GM19193 (cell line): ENCODE data around the gene MADD.

Experiments
- POLR2A ChIP-seq: IDR thresholded peaks from 4 replicates; pipeline ENCODE4 v1.6.1; 2011; ENCODE audit not compliant: insufficient read depth, insufficient read length; ENCODE audit errors: extremely low read depth

The MADD gene

DNA sequence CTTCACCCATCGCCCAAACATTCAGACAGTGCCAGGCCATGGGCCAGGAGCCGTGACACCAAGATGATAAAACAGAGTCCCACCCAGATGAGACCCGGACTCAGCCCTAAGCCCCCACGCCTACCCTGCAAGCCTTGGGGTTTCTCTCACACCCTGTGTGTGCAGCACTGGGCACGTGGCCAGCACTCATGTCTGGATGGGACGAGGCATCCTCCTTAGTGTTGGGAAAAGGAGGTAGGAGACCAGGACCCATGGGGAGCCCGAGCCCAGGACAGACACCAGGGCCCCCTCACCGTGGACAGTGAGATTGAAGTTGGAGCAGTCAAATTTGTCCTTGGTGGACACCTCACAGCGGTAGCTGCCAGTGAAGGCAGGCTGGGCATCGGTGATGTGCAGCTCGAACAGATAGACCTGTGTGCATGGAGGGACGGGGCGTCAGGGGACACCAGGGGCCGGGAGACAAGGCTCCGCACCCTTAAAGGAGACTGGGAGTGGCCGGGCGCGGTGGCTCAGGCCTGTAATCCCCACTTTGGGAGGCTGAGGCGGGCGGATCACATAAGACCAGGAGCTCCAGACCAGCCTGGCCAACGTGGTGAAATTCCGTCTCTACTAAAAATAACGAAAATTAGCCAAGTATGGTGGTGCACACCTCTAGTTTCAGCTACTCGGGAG is 78.3 kb downstream of the MADD start:
- no peak for TF ChIP-seq POLR2A

DNA sequence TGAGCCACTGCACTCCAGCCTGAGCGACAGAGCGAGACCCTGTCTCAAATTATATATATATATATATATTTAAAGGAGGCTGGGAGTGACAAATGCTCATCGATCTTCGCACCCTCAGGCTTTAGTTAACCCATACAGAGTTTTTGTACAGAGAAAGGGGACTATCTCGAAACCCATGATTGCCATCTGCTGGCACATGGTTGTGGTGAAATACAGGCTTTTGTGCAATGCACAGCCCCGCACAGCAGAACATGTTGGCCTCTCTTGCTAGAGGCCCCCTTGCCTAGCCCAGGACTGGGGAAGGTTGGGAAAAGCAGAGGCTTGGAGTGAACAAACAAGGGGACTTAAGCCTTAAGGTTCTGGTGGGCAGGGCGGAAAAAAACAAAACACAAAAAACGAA is 78.9 kb downstream of the MADD start:
- TF ChIP-seq POLR2A: no peak

DNA sequence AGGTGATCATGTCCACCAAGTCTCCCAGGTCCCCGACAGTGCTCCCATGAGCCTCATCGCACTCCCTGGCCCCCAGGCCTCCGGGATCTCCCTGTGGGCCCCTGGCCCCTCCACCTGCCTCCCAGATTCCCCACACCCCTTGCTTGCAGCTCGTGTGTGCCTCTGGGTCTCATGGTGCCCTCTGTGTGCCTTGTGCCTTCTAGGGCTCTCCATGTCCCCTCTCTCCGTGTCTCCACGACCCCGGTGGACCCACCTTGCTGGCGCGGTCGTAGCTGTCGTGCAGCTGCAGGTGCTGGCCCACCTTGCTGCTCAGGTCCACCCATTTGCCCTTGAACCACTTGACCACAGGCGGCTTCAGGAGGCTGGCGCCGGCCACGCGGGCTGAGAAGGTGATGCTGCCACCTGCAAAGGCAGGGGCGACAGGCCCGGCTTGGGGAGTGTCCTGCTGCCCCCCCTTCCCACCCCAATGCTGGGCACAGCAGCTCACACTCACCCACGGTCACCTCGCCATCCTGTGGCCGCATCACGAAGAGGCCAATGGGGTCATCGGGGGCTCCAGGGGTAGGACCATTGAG is 79.7 kb downstream of the MADD start:
- TF ChIP-seq POLR2A: no peak

DNA sequence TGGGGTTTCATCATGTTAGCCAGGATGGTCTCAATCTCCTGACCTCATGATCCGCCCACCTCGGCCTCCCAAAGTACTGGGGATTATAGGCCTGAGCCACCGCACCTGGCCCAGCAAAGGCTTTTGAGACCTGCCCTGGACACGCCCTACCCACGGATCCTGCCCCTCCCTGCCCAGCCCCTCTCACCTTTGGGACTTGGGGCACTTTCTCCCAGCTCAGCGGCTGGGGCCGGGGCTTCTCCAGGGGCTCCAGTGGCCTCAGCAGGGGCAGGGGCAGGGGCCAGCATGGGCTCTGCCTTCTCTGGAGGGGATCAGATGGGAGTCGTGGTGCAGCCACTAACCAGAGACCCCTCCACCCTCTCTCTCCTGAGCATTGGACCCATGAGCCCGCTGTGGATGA is 80.4 kb downstream of the MADD start:
- no peak for TF ChIP-seq POLR2A

DNA sequence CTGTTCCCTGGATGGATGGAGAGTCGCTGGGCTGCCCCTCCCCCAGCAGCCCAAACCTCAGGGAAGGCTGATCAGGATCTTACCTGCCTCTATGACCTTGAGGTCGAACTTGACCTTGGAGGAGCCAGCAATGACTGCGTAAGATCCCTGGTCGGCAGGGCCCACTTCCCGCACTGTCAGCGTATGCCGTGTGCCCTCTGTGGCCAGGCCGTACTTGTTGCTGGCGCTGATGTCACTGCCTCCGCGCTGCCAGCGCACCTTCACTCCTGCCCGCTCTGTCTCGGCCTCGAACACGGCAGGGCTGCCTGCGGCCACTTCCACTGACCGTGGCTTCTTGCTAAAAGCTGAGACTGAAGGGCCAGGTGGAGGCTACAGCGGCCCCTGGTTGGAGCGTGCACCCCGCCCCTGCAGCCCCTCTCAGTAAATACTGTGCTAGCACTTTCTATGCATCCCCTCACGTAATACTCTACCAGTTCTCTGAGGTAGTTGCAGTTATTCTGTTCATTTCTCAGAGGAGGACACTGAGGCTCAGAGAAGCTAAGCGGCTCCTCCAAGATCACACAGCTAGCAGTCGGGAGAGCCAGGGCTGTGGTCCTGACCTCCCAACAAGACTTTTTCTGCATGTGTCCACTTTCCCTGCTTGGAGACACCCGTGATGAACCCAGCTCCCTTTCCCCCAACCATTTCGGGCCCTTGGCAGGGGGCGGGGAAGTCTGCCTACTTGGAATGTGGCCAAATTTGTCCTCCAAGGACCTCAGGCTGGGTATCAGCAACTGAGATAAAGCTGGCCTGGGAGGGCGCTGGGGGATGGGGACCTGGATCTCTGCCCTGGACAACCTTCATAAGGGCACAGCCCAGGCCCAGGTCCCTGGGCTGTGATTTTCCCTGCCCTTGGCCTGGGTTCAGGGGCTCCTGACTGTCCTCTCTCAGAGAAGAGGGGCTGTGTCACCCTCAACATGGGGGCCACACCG is 81.5 kb downstream of the MADD start:
- TF ChIP-seq POLR2A: no peak

DNA sequence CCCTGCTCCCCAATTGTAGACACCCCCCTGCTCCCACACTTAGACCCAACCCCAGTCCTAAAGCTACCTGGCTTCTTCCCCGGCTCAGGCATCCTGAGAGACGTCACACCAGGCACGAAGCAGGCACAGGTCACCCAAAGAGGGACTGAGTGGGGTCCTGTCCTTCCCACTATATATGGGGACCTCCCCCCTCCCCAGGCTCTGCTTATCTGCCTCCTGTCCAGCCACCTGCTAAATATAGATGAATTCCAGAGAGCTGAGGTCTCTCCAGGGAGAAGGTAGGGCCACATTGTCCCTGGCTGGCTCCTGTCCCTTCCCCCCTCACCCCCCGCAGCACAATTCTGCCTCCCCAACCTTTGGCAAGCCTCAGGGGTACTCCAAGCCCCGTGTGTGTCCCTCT is 82.6 kb downstream of the MADD start, which contains the start of gene MYBPC3:
MYBPC3 (minus strand) TSS at position 147 of the 400 bp plus-strand sequence; CDS start at position 92, 55 bp downstream.
- TF ChIP-seq POLR2A: no peak

DNA sequence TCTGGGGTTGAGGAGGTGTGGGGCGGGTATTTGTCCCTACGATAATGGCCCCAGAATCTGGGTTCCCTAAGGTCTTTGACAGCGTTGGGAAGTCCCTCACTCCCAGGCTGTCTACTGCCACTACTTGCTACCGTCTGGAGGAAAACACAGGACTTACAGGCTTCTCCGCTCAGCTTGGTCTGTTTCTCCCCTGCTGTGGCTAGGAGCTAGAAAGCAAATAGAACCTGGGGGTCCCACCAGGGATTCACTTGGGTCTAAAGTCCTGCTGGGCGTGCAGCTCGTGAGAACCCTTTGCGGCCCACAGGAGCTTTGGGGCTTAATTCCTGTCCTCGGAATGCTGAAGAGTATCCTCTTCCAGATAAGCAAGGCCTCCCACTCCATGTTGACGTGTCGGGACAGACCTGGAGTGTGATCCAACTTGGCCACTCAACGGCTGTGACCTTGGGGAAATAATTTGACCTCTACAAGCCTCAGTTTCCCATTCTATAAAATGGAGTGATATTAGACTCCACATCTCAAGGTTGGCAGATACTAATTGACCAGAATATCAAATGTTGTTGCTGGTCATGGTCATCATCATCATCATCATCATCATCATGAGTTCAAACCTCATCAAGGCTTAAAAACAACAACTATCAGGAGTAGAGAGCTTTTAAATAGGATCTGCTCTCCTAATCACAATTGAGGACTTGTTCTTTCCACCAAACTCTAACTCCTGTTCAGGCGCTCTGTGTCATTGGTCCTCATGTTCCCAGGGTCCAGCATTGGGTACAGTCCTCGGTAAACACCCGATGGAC is 84.2 kb downstream of the MADD start:
- TF ChIP-seq POLR2A: no peak

DNA sequence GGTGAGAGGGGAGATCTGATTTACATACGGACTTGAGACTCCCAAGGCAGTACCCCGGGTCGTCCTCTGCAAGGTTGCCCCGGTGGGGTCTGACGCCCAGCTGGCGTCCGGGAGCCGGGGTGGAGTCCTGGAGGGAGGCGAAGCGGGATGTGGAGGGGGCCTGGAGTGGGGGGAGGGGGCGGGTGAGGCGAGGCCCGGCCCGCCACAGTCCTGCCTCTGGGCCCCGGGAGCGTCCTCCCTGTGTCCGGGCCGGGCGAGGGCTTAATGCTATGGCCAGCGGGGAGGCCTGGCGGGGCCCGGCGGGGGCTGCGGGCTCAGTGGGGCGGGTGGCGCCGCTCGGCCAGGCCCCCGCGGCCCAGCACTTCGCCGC is 85.0 kb downstream of the MADD start:
- no peak for TF ChIP-seq POLR2A

DNA sequence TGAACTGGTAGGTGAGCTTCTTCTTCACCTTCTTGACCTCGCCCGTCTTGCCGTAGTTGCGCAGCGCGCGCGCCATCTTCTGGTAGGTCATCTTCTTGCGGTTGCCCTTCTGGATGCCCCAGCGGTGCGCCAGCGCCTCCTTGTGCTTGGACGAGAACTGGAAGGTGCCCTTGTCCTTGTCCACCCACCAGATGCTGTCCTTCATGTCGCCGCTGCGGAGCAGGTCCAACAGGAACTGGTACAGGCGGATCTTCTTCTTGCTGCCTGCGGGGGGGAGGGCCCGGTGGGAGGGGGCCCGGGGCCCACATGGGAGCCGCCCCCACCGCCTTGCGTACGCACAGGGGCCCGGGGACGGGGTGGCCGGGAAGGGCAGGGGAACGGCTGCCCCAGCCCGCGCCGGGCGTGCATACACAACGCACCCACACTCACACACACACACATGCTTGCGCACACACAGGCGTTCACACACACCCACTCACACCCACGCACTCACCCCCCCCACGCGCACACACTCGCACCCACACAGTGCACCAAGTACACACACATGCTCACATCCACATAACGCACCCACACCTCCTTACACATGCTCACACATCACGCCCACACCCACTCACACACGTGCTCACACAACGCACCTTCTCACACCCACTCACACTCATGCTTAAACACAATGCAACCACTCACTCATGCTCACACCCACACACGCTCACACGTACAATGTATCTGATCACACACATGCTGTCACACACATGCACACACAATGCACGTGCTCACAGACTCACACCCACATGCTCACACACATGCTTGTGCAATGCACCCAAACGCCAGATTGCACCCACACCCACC is 85.6 kb downstream of the MADD start:
- no peak for TF ChIP-seq POLR2A

DNA sequence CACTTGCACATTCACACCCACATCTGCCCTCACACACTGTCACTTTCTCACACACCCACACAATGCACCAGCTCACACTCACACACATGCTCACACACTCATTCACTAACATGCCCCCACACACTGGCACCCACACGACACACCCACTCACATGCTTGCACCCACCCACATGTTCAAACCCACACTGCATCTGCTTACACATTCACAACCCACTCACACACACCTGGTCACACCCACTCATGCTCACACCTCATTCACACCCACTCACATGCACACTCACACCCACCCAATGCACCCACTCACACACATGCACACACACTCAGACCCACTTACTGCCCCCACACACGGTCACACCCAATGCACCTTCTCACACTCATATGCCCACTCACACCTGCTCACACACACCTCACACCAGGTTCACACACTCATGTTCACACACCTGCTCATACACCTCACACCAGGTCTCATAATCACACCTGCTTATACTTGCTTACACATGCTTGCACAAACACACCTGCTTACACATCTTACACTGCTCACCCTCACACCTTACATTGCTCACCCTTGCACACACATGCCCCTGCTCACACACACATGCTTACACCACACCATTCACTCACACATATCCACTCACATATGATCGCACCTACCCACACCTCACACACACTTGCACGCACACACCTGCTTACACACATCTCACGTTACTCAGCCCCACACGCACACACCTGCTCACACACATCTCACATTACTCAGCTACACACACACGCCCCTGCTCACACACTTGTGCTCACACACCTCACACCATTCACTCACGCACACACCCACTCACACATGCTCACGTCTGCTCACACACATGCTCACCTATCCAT is 86.4 kb downstream of the MADD start:
- no peak for TF ChIP-seq POLR2A

DNA sequence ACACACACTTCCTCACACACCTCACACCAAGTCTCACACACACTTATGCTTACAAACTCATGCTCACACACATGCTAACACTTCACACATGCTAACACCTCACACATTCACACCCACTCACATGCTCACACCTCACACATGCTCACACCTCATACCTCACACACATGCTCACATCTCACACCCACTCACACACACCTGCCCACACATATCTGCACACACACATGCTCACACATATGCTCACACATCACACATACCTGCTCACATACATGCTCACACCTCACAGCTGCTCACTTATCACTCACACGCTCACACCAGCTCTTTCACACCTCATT is 87.0 kb downstream of the MADD start:
- TF ChIP-seq POLR2A: no peak

DNA sequence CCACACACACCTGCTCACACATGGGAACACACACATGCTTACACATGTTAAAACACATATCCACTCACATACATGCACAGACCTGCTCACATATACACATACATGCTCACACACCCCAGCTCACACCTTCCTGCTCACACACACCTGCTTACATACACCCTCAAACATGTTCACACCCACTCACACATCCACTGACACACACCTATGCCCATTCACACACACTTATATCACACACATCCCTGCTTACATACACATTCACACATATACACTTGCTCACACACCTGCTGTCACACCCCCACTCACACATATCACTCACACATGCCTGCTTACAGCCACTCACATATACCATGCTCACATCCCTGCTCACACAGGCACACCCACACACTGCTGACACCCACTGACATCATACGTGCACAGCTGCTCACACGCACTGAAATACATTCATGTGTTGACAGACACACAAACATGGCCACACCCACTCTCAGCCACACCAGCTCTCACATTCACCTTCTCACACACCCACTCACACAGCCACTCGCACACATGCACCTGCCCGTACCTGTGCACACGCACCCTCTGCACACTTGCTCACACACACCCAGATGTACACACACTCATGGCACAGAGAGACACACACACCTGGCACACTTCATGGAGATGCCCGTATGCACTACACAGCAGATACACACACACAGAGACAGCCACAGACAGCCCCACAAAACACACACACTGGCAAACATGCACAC is 88.2 kb downstream of the MADD start:
- TF ChIP-seq POLR2A: no peak

DNA sequence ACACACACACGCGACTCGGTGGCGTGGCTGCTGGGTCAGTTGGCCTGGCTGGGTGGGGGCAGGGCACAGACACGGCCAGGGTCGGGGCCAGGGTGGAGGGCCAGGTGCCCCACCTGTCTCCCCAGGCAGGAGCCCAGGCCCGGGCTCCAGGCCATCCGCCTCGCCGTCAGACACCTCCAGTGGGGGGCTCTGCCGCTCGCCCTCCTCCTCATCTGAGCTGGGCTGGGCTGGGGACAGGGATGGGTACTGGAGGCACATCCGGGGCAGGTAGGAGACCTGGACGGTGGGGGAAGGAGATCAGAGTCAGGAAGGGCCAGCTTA is 88.8 kb downstream of the MADD start:
- no peak for TF ChIP-seq POLR2A
